Right lobe of liver (tissue), 6 donors: ENCODE data around the gene KIAA1958. TPM values are rescaled to one million over a fixed set of nuclear protein-coding genes. Genes with fewer than 3 reads are reported as not detected.

Experiments
- ATAC-seq, 4 donors: fragments of 200-7000 bp; cut with Tn5 transposase; one replicate each; pipeline ENCODE4 v1.9.1; 2020; ENCODE audit warnings: mild to moderate bottlenecking in 4 of 4, moderate library complexity in 4 of 4
- DNase-seq, 3 donors: peaks; one replicate each; pipeline ENCODE4 v3.0.0-alpha.2; 2020
- H3K27ac ChIP-seq, 3 donors: fragments of 200-600 bp; one replicate each; pipeline ENCODE4 v1.8.0; 2022
- H3K27me3 ChIP-seq, 2 donors: fragments of 200-600 bp; one replicate each; pipeline ENCODE4 v1.8.0; 2022
- H3K36me3 ChIP-seq, 4 donors: fragments of 200-600 bp; sonication (generic) in 1 of 4; one replicate each; pipeline versions ENCODE4 v1.5.1 to v1.8.0; 2017 to 2022; ENCODE audit warnings: control low read depth in 1 of 4
- H3K4me1 ChIP-seq, 4 donors: fragments of 200-600 bp; sonication (generic) in 1 of 4; one replicate each; pipeline versions ENCODE4 v1.5.1 to v1.8.0; 2017 to 2022; ENCODE audit warnings: control low read depth in 1 of 4
- H3K4me3 ChIP-seq, 3 donors: fragments of 200-600 bp; one replicate each; pipeline ENCODE4 v1.8.0; 2022
- H3K9me3 ChIP-seq, 4 donors: fragments of 200-600 bp; sonication (generic) in 1 of 4; one replicate each; pipeline versions ENCODE4 v1.5.1 to v1.8.0; 2017 to 2022; ENCODE audit warnings: control low read depth in 1 of 4
- CTCF ChIP-seq, 4 donors: fragments of 200-600 bp in 3 of 4; fragments of 450-650 bp in 1 of 4; IDR thresholded peaks; one replicate each; pipeline versions ENCODE4 v1.5.1 to v1.8.0; 2016 to 2022; ENCODE audit warnings: antibody characterized with exemption in 4 of 4, mild to moderate bottlenecking in 2 of 4
- POLR2A ChIP-seq: fragments of 450-650 bp; IDR thresholded peaks from one replicate; pipeline ENCODE4 v1.6.1; 2017; ENCODE audit warnings: antibody characterized with exemption, mild to moderate bottlenecking
- WGBS: methylation state at CpG from one replicate; pipeline ENCODE4 v1.1.6; 2018; ENCODE audit warnings: low coverage, low lambda C conversion rate; ENCODE audit not compliant: insufficient coverage; ENCODE audit errors: missing lambda C conversion rate; 5-methylcytosine and 5-hydroxymethylcytosine counted together
- intact Hi-C, 2 donors: fragments of 100-400 bp; cut with DNase I; formaldehyde crosslinking; loops; one replicate each; pipeline versions ENCODE4 v1.11.2 to v1.14.1; 2022
- total RNA-seq, 6 experiments: library from RNA; depleted of rRNA in 2 of 6; stranded (reverse); fragments of >200 nt in 2 of 6; fragmentation: NEBNext Ultra II Directional in 3 of 6; extraction: Animal tissue kit (Norgen Biotek cat#: 25700) in 3 of 6; gene quantifications; one replicate each; pipeline versions ENCODE4 v1.1.0 to v1.2.4, GENCODE V29; 2016 to 2023
- donor health status: DM: no; HTN: yes; CAD: no.
- donor health status: DM: no; HTN: no; CAD: no.
- donor health status: DM: no; HTN: no; CAD: no.
- donor health status: DM: no; HTN: yes; CAD: no.
- donor health status: DM: no; HTN: yes; CAD: no.

Gene KIAA1958
- total RNA-seq, 6 experiments from 2014 or later: 5.7 to 8.1 (median 7.0) TPM

- Histone ChIP-seq H3K4me1 (peaks cover 0 to 21% (median 3%) of the 10 kb centered on the region in 4 donors), H3K4me3 (no peak overlapping the region), H3K36me3 (no peaks in the 10 kb centered on the region), H3K27me3 (no peaks in the 10 kb centered on the region), H3K9me3 (no peaks in the 10 kb centered on the region), H3K27ac (no peak overlapping the region)
- ATAC-seq: no peak
- intact Hi-C loops: no loop called here
- DNase-seq: no peak
- TF ChIP-seq POLR2A (no peak), CTCF (IDR thresholded peaks at IDR 0.05) (no peak)
- WGBS: 86% methylated on average over 1 of the region's 1 CpG
Measured at GRCh38 chr9:112535811-112536210, 49.2 kb downstream of the KIAA1958 start.

- 75% methylated on average over 1 of the region's 1 CpG for WGBS
- no peaks in the 10 kb centered on the region for H3K9me3 ChIP-seq
- DNase-seq (no peak), ATAC-seq (no peak)
- no peaks in the 10 kb centered on the region for H3K36me3 ChIP-seq
- intact Hi-C loops: no loop called here
- H3K27ac ChIP-seq: no peak overlapping the region
- H3K4me1 ChIP-seq: peaks cover 0 to 4% (median 0%) of the 10 kb centered on the region in 4 donors
- no peak overlapping the region for H3K4me3 ChIP-seq
- no peak for TF ChIP-seq CTCF (IDR thresholded peaks at IDR 0.05)
- no peak for TF ChIP-seq POLR2A
- H3K27me3 ChIP-seq: no peaks in the 10 kb centered on the region
Measured at GRCh38 chr9:112537561-112537960, 50.9 kb downstream of the KIAA1958 start.

- WGBS: 98% methylated on average over 4 of the region's 4 CpGs
- intact Hi-C loops: no loop called here
Measured at GRCh38 chr9:112540800-112541199, 54.2 kb downstream of the KIAA1958 start.

GRCh38 chr9:112541685-112542084 is 55.1 kb downstream of the KIAA1958 start:
- no peak overlapping the region for H3K27ac ChIP-seq
- no peaks in the 10 kb centered on the region for H3K27me3 ChIP-seq
- 48% methylated on average over 7 of the region's 7 CpGs for WGBS
- ATAC-seq: no peak
- intact Hi-C loops: no loop called here
- no peaks in the 10 kb centered on the region for H3K9me3 ChIP-seq
- no peaks in the 10 kb centered on the region for H3K36me3 ChIP-seq
- H3K4me3 ChIP-seq: no peak overlapping the region
- H3K4me1 ChIP-seq: peaks cover 0 to 8% (median 0%) of the 10 kb centered on the region in 4 donors
- no peak for DNase-seq
- no peak for TF ChIP-seq CTCF (IDR thresholded peaks at IDR 0.05)
- no peak for TF ChIP-seq POLR2A

More at GRCh38 chr9:112540800-112541199, 54.2 kb downstream of the KIAA1958 start:
- Histone ChIP-seq H3K27me3 (no peaks in the 10 kb centered on the region), H3K9me3 (no peaks in the 10 kb centered on the region), H3K27ac (no peak overlapping the region), H3K4me3 (no peak overlapping the region), H3K36me3 (no peaks in the 10 kb centered on the region), H3K4me1 (peaks cover 0 to under 1% (median 0%) of the 10 kb centered on the region in 4 donors)
- ATAC-seq (no peak), DNase-seq (no peak)
- TF ChIP-seq POLR2A (no peak), CTCF (IDR thresholded peaks at IDR 0.05) (no peak)
